ENCODE measurements around the gene TOX2.

The TOX2 gene

DNA sequence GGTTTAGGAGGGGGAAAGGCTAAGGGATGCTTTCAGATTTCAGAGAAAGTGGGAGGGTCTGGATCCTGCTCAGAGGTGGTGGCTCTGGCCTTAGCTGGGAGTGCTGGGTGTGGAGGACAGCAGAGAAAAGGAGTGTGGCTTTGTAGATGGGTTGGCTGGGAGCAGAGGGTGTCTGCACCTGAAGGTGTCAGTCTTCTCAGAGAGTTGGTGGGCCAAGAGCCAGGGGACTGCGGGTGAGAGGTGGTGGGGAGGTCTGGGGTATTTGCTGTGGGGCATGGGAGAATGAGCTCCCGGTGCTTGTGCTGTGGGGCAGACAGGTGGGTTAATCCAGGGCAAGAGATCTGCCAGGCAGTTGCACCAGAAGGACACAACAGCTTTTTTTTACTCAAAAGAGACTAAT is 67.4 kb downstream of the TOX2 start:
- DNase-seq = no peak

DNA sequence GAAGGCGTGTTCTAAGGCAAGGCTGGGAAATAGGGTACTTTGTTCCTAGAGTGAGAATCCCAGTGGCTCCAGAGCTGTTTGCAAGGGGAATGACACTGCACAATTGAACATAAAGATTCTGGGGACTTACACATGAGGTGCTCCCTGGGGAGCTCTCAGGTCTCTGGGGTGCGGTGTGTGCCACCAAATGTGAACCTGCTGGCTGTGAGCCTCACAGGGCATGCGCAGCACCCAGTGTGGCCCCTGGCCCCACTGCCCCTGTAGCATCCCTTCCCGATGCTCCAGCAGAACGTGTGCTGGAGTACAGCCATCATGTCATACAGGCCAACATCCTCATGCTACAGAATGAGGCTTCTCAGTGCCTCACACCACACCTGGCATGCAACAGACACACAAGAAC is 68.2 kb downstream of the TOX2 start:
- DNase-seq = no peak

DNA sequence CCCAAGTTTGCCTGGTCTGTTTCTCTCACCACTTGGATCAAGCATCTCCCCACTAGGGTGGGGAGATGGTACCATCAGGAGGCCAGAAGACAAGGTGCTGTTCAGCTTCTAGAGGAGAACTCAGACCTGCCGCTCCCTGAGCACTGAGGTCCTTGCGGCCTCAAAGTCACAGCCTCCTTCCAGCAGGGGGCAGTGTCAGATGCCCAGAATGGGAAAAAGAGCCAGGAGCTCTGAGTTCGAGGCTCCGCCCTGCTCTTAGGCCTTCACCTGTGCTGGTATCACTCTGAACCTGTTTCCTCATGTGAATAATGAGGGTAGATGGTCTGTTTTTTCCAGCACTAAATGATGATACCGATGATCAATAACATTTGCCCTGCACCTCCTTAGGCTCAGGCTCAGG is 68.7 kb downstream of the TOX2 start:
- DNase-seq = no peak

DNA sequence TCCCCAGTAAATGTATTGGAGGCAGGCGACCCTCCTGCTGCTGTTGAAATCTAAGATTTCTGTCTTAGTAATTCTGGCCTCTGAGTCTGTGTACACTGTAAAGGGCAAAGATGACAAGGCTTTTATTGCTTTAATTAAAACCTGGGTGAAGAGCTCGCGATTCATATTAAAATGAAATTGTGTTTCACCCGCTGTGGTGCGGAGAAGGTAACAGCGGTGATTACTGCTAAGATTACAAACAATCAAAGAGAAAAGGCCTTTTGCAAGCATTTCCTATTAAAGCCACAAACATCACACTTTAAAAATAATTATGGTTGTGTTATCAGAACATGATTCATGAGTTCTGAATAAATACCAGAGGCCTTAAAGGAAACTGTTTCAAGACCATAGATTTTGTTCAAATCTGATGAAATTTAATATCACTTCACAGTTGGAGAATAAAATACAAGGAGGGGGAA is 69.3 kb downstream of the TOX2 start:
- DNase-seq = no peak

DNA sequence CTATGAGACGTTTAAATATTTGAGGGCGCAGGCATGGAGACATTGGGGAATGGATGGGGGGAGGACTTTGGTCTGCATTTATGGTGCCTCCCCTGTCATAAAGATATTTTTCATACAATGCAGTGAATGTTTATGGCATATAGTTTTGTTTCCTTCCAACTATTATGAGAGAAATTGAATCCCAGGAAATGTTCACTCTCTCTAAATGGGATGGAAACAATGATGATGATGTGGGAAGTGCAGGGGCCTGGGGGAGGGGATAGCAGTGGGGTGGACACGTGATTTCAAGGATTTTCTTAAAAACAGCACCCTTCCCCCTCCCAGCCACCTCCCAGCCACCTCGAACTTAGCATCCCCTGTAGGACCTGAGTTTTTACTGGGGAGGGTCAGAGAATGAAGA is 69.9 kb downstream of the TOX2 start:
- no peak for DNase-seq

DNA sequence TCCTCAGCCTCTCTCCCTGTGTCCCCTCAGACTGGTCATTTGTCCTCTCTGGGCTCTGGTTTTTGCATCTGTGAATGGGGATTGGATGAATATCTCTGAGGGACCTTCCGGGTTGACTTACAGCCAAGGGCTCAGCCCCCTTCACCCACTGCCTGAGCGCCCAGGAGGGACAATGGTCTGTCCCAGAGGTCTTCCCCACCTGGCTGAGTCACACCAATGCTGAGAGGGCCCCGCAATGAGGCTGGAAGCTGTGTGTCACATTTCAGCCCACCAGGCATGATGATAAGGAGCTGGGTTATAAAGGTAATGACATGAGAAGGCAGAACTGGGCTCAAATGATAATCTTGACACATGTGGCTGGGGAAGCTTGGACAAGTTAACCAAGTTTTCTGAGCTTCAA is 70.5 kb downstream of the TOX2 start:
- no peak for DNase-seq

DNA sequence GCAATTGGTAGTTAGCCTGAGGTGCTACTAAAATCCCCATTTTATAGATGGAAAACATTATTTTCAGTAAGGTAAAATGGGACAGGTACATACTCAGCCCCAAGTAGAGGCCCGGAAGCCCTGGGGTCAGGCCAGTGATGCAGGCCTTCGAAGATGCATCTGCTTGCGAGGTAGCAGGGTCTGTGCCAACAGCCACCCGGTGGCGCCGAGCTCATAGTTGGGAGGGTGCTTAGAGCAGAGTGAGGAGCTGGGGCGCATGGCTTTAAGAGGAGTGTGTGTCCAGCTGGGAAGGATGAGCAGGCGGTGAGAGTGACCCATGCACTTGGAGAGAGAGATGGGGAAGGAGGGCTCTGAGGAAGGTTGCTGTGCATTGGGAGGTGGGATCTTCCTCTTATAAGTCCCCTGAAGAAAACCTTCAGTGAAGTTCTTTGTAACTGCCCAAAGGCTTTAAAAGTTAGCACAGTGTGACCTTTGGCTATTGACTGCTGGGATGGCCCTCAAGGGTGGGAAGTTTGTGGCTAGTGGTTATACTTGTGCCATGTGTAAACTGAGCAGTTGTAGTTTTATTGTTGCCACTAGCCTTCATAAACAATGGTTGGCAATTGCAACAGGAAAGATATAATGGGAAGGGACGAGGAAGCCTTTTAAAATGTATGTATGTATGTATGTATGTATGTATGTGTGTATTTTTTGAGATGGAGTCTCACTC is 71.1 kb downstream of the TOX2 start:
- DNase-seq = no peak

GRCh38 chr20:43987018-43987417 is 72.4 kb downstream of the TOX2 start:
- DNase-seq = no peak

- DNase-seq = no peak
These were observed 72.9 kb downstream of the TOX2 start for GRCh38 chr20:43987531-43987930.

DNA sequence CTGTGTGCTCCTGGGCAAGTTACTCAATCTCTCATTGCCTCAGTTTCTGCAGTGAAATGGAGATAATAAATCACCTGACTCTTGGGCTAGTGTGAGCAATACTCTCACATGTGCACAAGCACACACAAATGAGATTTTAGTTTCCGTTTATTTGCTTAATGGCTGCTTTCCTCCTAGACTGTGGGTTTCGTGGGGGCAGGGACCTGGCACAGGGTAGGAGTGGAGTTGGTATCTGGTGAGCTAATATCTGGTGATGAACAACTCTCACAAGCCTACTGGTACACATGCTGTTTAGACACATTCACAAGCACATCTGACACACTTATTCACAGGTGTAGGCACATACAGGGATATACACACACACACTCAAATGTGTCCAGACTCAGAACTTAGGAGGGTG is 73.8 kb downstream of the TOX2 start:
- no peak for DNase-seq

- no peak for DNase-seq
These were observed 74.2 kb downstream of the TOX2 start for GRCh38 chr20:43988867-43989266.

DNA sequence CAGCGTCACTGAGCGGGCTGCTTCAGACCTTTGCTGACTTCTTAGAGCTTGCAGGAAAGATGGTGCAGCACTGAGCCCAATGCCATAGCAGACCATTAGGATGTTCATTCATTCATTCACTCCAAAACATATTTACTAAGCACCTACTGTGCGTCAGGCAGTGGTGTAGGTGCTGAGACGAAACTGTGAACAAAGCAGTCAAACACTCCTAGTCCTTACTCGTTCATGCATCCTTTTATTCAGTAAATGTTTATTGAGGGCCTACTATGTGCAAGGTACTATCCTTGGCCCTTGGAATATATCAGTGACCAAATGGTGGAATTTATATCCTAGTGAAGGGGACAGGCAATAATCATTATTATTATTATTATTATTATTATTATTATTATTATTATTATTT is 76.6 kb downstream of the TOX2 start:
- DNase-seq = no peak

DNA sequence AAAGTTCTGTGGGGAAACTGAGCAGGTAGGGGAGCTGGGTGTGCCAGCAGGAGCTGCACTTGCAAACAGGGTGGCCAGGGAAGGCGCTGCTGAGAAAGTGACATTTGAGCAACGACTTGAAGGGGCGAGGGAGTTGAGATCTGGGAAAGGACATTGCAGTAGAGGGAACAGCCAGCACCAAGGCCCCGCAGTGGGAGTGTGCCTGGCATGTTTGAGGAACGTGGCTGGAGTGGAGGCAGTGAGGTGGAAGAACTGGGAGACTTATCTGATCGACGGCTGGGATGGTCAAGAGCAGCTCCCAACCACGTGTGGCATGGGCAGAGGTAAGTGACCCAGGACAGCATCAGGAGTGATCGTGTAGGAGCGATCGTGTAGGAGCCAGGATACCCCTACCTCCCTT is 77.3 kb downstream of the TOX2 start:
- no peak for DNase-seq

DNA sequence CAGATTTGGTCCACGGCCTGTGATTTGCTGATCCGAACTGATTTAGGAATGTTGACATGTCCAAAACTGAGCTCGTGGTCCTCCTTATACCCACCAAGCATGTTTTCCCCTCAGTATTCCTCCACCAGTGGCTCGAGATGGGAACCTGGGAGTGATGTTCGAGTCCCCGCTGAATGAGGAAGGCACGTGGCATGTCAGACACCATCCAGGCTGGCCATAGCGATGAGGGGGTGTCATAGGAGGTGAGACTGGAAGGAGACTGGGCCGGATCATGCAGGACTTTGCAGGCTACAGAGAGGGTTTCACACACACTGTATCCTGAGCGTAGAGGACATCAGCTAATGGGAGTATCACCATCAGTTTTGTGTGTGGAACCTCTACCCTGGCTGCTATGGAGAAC is 78.2 kb downstream of the TOX2 start:
- no peak for DNase-seq

DNA sequence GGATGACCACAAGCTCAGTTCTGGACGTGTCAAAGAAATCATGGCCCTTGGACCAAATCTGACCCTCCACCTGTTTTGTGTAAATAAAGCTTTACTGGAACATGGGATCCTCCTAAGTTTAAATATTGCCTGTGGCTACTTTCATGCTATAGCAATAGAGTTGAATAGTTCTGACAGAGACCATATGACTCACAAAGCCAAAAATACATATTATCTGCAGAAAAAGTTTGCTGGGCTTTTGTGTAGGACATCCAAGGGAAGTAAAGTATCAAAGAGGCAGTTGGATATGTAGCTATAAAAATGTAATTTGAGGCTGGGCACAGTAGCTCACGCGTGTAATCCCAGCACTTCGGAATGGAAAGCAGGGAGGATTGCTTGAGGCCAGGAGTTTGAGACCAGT is 78.9 kb downstream of the TOX2 start:
- no peak for DNase-seq

- no peak for DNase-seq
These were observed 79.9 kb downstream of the TOX2 start for GRCh38 chr20:43994486-43995100.

GRCh38 chr20:43995645-43996044 is 81.0 kb downstream of the TOX2 start:
- DNase-seq = no peak

GRCh38 chr20:43996240-43996930 is 81.7 kb downstream of the TOX2 start:
- no peak for DNase-seq

DNA sequence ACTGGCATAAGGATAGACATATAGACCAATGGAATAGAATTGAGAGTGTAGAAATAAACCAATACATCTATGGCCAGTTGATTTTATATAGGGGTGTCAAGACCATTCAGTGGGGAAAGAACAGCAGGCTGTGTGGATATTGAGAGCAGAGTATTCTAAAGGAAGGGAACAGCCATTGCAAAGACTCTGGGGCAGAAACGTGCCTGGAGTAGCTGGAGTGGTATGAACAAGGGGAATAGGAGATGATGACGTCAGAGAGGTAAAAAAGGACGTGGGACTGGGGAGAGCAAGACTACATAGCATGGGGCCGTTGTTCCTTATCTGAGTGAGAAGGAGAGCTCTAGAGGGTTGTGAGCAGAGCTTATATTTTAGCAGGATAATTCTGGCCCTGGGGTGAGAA is 85.2 kb downstream of the TOX2 start:
- no peak for DNase-seq

GRCh38 chr20:44001667-44002596 is 87.3 kb downstream of the TOX2 start:
- DNase-seq = no peak

- no peak for DNase-seq
These were observed 88.2 kb downstream of the TOX2 start for GRCh38 chr20:44002861-44003260.

GRCh38 chr20:44003609-44004008 is 89.0 kb downstream of the TOX2 start:
- DNase-seq = no peak

- no peak for DNase-seq
These were observed 89.8 kb downstream of the TOX2 start for GRCh38 chr20:44004306-44004915.

Measured in NCI-H2081 treated with DMSO at 0.1 percent for 48 hours (cell line).